ENCODE measurements around the gene TSPAN2. TPM values are rescaled to one million over a fixed set of nuclear protein-coding genes. Genes with fewer than 3 reads are reported as not detected.

TSPAN2 gene
- polyA plus RNA-seq, 1 experiment = 3.9 TPM

- no peaks in the 10 kb centered on the region for H3K36me3 ChIP-seq (ENCODE audit: control insufficient read depth, insufficient read depth, low read length)
- no peak for DNase-seq (ENCODE audit: low read depth)
- ChIA-PET CTCF (interaction anchor here (1.5 kb wide), 1 partner anchor 21 kb away, joined by 4 read pairs; no protein-coding TSS in a partner anchor), POLR2A (no interaction called here)
- H3K4me3 ChIP-seq (ENCODE audit: low read depth, low read length) = no peak overlapping the region
- TF ChIP-seq CTCF (IDR thresholded peaks at IDR 0.05; ENCODE audit: insufficient read depth, low read depth, low read length) = no peak
- no peaks in the 10 kb centered on the region for H3K27me3 ChIP-seq (ENCODE audit: control insufficient read depth, insufficient read depth, low read length)
Observed at GRCh38 chr1:115133440-115133839, 44.1 kb upstream of the TSPAN2 start.

GRCh38 chr1:115130786-115131185, 41.5 kb upstream of the TSPAN2 start:
- no peaks in the 10 kb centered on the region for H3K27me3 ChIP-seq (ENCODE audit: control insufficient read depth, insufficient read depth, low read length)
- no peak for DNase-seq (ENCODE audit: low read depth)
- H3K4me3 ChIP-seq (ENCODE audit: low read depth, low read length) = no peak overlapping the region
- no peaks in the 10 kb centered on the region for H3K36me3 ChIP-seq (ENCODE audit: control insufficient read depth, insufficient read depth, low read length)
- ChIA-PET POLR2A (no interaction called here), CTCF (no interaction called here)
- TF ChIP-seq CTCF (IDR thresholded peaks at IDR 0.05; ENCODE audit: insufficient read depth, low read depth, low read length) = no peak

- no peaks in the 10 kb centered on the region for H3K27me3 ChIP-seq (ENCODE audit: control insufficient read depth, insufficient read depth, low read length)
- ChIA-PET POLR2A (no interaction called here), CTCF (interaction anchor here (0.7 to 1.6 kb wide), 4 partner anchors 9 to 466 kb away, joined by 3 to 5 read pairs (median 4); no protein-coding TSS in a partner anchor)
- TF ChIP-seq CTCF (IDR thresholded peaks at IDR 0.05; ENCODE audit: insufficient read depth, low read depth, low read length) = no peak
- H3K36me3 ChIP-seq (ENCODE audit: control insufficient read depth, insufficient read depth, low read length) = no peaks in the 10 kb centered on the region
- no peak for DNase-seq (ENCODE audit: low read depth)
- H3K4me3 ChIP-seq (ENCODE audit: low read depth, low read length) = no peak overlapping the region
Observed at GRCh38 chr1:115129071-115129640, 39.9 kb upstream of the TSPAN2 start.

- CTCF ChIA-PET = interaction anchor here (1.3 to 3.2 kb wide), 4 partner anchors 11 to 468 kb away, joined by 3 to 14 read pairs (median 4); no protein-coding TSS in a partner anchor
- H3K4me3 ChIP-seq (ENCODE audit: low read depth, low read length) = no peak overlapping the region
- H3K27me3 ChIP-seq (ENCODE audit: control insufficient read depth, insufficient read depth, low read length) = no peaks in the 10 kb centered on the region
- DNase-seq (ENCODE audit: low read depth) = no peak
- H3K36me3 ChIP-seq (ENCODE audit: control insufficient read depth, insufficient read depth, low read length) = no peaks in the 10 kb centered on the region
- POLR2A ChIA-PET = no interaction called here
- TF ChIP-seq CTCF (IDR thresholded peaks at IDR 0.05; ENCODE audit: insufficient read depth, low read depth, low read length) = no peak
Observed at GRCh38 chr1:115127539-115127938, 38.2 kb upstream of the TSPAN2 start.

- no peak for DNase-seq (ENCODE audit: low read depth)
- H3K36me3 ChIP-seq (ENCODE audit: control insufficient read depth, insufficient read depth, low read length) = no peaks in the 10 kb centered on the region
- ChIA-PET POLR2A (no interaction called here), CTCF (interaction anchor here (1.0 to 3.2 kb wide), 4 partner anchors 12 to 469 kb away, joined by 4 to 14 read pairs (median 6); no protein-coding TSS in a partner anchor)
- no peak overlapping the region for H3K4me3 ChIP-seq (ENCODE audit: low read depth, low read length)
- H3K27me3 ChIP-seq (ENCODE audit: control insufficient read depth, insufficient read depth, low read length) = no peaks in the 10 kb centered on the region
- no peak for TF ChIP-seq CTCF (IDR thresholded peaks at IDR 0.05; ENCODE audit: insufficient read depth, low read depth, low read length)
Observed at GRCh38 chr1:115126516-115126915, 37.2 kb upstream of the TSPAN2 start.
